HG03103 (cell line): ENCODE data around the gene IQCK.

Experiments used
- ATAC-seq: cut with Tn5 transposase; IDR thresholded peaks from one replicate; pipeline ENCODE4 v1.9.1; 2021; ENCODE audit warnings: low read depth; ENCODE audit not compliant: unreplicated experiment

Gene IQCK

GRCh38 chr16:19853742-19854542 lies 135.9 kb downstream of the IQCK start:
- no peak for ATAC-seq

GRCh38 chr16:19854543-19854876 lies 136.4 kb downstream of the IQCK start:
- no peak for ATAC-seq

DNA sequence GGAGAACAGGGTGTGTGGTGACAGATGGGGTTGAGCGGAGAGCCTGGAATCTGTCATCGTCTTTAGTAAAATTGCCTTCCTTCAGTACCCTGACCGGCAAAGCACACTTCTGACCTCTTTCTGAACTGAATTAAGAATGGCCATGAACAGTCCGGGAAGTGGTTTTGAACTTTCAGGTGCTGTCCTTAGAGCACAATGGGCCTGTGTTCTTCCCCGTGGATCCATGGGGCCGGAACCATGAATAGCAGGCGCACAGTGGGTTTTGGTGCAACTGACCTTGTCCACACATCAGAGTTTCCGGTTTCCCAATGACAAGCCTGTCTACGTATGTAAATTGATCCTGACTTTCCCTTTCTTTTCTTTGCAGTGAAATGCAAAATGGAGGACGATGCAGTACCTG lies 138.0 kb downstream of the IQCK start:
- no peak for ATAC-seq

GRCh38 chr16:19857593-19858339 lies 139.7 kb downstream of the IQCK start:
- ATAC-seq = no peak

GRCh38 chr16:19858340-19859018 lies 140.4 kb downstream of the IQCK start:
- no peak for ATAC-seq

DNA sequence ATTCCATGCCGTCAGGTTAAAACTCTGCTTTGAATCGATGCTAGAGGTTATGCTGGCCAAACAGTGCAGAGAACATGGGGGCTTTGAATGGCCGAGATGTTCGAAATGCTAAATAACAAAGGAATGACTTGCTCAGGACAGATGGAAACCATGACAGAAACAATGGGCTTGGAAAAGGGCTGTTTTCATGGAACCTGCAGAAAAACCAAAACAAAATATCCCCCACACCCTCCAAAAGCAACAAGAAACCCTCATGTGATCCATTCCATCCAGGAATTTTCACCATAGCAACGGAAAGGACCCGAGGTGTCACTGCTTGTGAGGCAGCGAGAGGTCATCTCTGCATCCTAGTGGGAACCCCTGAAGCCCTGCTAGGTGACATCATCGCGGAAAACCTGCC lies 141.1 kb downstream of the IQCK start:
- no peak for ATAC-seq

GRCh38 chr16:19859603-19860002 lies 141.5 kb downstream of the IQCK start:
- ATAC-seq = no peak

- no peak for ATAC-seq
Observed at GRCh38 chr16:19860166-19861041, 142.3 kb downstream of the IQCK start.

GRCh38 chr16:19861133-19861532 lies 143.1 kb downstream of the IQCK start:
- no peak for ATAC-seq

DNA sequence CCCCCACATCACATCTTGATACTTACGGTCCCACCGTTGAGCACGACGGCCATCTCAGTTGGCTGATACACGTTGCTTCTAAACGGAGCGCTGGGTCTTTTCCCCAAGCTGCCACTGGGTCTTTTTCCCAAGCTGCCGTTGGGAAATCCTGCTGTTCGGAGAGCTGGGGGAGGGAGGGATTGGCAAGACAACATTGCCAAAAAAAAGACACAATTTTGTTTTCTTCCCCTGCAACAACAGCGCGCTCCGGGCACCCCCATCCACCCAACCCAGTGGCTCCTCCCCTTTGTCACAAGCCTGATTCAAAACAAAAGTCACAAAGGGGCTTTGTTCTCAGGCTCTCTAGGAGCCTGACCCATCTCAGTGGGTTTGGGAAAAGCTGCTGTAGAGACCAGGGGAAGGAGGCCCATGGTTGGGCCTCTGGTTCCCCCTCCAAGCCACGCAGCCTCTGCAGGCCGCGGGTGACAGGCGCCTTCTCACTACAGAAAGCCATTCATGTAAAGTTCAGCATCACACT lies 143.8 kb downstream of the IQCK start:
- no peak for ATAC-seq

GRCh38 chr16:19863990-19864389 lies 145.9 kb downstream of the IQCK start:
- no peak for ATAC-seq

GRCh38 chr16:19864566-19864965 lies 146.5 kb downstream of the IQCK start:
- no peak for ATAC-seq

- no peak for ATAC-seq
Observed at GRCh38 chr16:19868421-19868820, 150.3 kb downstream of the IQCK start.

DNA sequence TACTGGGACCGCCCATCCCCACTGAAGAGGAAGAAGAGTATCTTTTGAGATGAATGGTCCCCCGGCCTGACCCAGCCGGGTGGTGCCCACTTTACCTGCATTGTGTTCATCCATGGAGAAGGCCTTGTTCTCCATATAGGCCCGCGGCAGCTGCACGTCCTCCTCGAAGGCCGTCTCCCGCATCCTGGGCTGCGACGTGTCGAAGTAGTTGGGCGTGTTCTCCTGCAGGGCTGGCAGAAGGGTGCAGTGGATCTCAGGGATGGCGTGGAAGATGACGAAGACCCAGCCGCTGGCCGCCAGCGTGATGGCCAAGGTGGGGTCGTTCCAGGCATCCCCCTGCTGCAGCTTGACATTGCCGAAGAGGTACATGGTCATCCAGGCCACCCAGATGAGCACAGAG lies 153.7 kb downstream of the IQCK start:
- ATAC-seq = no peak

- no peak for ATAC-seq
Observed at GRCh38 chr16:19872179-19872863, 154.2 kb downstream of the IQCK start.

DNA sequence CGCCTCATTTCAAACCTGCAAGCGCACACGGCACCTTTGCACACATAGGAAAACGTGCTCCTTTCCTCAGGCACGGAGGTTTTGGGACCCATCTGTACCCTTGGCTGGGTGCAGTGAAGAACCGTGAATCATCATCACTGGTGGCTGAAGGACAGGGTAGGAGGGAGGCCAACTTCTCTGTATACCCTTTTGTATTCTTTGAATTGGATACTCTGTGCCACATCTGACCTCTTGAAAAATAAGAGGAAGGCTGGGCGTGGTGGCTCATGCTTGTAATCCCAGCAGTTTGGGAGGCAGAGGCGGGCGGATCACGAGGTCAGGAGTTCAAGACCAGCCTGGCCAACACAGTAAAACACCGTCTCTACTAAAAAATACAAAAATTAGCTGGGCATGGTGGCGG lies 154.9 kb downstream of the IQCK start:
- ATAC-seq = no peak

DNA sequence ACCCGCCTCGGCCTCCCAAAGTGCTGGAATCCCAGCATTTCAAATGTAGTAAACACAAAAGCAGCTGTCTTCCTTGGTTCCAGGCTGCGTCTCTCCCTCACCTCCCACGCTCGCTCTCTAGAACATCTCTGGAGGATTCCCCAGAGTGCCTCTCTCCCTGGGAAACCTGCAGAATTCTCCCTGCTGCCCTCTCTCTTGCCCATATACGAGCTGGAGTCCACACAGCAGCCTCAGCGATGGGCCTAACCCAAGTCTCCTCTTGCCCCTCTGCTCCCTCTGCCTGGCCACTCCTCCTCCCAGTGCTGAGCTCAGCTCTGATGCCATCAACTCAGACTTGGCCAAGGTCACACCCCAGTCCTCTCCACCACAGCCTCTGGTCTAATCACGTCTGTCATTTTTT lies 156.0 kb downstream of the IQCK start:
- no peak for ATAC-seq

DNA sequence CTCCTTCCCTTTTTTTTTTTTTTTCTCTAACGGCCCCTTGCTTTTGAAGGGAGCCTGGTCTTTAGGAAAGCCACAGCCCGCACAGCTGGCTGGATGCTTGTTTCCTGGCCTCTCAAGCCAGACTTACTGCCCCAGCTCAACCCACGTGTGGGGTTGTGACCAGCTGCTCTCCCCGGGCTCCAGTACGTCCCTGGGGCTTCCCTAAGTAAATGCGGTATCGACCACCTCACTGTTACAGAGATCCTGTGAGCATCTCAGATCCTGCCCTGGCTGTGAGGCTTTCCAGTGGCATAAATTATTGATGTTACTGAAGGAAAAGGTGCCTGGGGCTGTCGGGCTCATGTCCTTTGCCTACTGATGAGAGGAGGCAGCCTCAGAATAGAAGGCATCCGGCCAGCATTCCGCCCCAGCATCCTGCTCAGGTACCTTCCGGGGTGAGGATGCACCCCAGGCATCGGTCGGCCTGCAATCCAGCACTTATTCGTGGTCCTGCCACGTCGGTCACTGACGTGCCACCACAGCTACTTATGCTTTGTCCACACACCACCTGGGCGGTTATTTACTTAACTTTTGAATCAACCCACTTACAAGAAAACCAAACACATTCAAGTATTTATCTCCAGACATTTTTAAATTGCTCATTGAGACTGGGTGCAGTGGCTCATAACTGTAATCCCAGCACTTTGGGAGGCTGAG lies 156.9 kb downstream of the IQCK start:
- ATAC-seq = no peak

- ATAC-seq = no peak
Observed at GRCh38 chr16:19875900-19876299, 157.8 kb downstream of the IQCK start.
